ENCODE data around the gene MSLN. TPM values are rescaled to one million over a fixed set of nuclear protein-coding genes. Genes with fewer than 3 reads are reported as not detected.
"Not testable (repeated sequence)": the region's sequence is repeated elsewhere in the genome, so short reads cannot be mapped to it uniquely, and the experiment has no call there.

Gene MSLN
- total RNA-seq, 6 experiments from 2014 or later: 0.25 TPM; not detected in 5

DNA sequence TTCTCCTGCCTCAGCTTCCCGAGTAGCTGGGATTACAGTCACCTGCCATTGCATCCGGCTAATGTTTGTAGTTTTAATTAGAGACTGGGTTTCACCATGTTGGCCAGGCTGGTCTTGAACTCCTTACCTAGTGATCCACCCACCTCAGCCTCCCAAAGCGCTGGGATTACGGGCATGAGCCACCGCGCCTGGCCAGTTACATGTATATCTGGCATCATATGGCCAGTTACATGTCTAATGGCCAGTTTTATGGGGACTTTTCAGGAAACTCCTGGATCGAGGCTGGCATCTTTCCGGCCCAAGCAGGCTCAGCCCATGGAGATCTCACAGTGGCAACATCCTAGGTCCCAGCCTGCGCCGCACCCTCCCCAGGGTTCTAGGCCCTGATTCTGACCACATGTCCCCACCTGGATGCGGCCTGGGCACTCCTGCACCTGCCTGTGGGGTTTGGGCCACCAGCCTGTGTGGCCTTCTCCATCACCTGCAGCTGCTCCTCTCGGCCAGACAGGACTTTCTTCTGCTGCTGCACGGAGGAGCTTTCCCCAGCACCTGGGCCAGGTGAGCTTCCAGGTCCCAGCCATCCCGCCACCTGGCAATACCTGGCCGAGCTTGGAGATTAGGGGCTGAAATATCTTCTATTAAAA lies 18.4 kb upstream of the MSLN start:
- TF ChIP-seq, protein P1, sequence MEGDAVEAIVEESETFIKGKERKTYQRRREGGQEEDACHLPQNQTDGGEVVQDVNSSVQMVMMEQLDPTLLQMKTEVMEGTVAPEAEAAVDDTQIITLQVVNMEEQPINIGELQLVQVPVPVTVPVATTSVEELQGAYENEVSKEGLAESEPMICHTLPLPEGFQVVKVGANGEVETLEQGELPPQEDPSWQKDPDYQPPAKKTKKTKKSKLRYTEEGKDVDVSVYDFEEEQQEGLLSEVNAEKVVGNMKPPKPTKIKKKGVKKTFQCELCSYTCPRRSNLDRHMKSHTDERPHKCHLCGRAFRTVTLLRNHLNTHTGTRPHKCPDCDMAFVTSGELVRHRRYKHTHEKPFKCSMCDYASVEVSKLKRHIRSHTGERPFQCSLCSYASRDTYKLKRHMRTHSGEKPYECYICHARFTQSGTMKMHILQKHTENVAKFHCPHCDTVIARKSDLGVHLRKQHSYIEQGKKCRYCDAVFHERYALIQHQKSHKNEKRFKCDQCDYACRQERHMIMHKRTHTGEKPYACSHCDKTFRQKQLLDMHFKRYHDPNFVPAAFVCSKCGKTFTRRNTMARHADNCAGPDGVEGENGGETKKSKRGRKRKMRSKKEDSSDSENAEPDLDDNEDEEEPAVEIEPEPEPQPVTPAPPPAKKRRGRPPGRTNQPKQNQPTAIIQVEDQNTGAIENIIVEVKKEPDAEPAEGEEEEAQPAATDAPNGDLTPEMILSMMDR (IDR thresholded peaks at IDR 0.05): no peak
- no peak for TF ChIP-seq POLR2A (IDR thresholded peaks at IDR 0.05)

DNA sequence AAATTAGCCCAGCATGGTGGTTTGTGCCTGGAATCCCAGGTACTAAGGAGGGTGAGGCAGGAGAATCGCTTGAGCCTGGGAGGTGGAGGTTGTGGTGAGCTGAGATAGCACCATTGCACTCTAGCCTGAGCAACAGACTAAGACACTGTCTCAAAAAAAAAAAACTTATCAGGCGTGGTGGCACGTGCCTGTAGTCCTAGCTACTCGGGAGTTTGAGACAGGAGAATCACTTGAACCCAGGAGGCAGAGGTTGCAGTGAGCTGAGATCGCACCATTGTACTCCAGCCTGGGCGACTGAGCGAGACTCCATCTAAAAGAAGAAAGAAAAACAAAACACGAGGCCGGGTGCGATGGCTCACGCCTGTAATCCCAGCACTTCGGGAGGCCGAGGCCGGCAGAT lies 17.6 kb upstream of the MSLN start:
- H3K27ac ChIP-seq; DNase-seq; H3K9me3 ChIP-seq; H3K4me3 ChIP-seq; intact Hi-C loops (cut with DNase I); H3K27me3 ChIP-seq; ATAC-seq; H3K36me3 ChIP-seq: not testable (repeated sequence)
- 56% methylated on average over 10 of the region's 14 CpGs for WGBS (ENCODE audit: insufficient coverage, low coverage, low lambda C conversion rate, missing lambda C conversion rate)
- peaks cover 0 to 12% (median 5%) of the 10 kb centered on the region in 4 donors for H3K4me1 ChIP-seq

More for the DNA sequence above, 18.4 kb upstream of the MSLN start:
- DNase-seq: no peak
- Histone ChIP-seq H3K27ac (no peak overlapping the region), H3K4me1 (peaks cover 0 to 12% (median 5%) of the 10 kb centered on the region in 4 donors), H3K9me3 (no peaks in the 10 kb centered on the region), H3K27me3 (no peaks in the 10 kb centered on the region), H3K4me3 (no peak overlapping the region), H3K36me3 (peaks cover 0 to 4% (median 2%) of the 10 kb centered on the region in 4 donors)
- ATAC-seq: no peak
- WGBS (ENCODE audit: insufficient coverage, low coverage, low lambda C conversion rate, missing lambda C conversion rate): 88% methylated on average over 8 of the region's 15 CpGs
- intact Hi-C loops (cut with DNase I): no loop called here

DNA sequence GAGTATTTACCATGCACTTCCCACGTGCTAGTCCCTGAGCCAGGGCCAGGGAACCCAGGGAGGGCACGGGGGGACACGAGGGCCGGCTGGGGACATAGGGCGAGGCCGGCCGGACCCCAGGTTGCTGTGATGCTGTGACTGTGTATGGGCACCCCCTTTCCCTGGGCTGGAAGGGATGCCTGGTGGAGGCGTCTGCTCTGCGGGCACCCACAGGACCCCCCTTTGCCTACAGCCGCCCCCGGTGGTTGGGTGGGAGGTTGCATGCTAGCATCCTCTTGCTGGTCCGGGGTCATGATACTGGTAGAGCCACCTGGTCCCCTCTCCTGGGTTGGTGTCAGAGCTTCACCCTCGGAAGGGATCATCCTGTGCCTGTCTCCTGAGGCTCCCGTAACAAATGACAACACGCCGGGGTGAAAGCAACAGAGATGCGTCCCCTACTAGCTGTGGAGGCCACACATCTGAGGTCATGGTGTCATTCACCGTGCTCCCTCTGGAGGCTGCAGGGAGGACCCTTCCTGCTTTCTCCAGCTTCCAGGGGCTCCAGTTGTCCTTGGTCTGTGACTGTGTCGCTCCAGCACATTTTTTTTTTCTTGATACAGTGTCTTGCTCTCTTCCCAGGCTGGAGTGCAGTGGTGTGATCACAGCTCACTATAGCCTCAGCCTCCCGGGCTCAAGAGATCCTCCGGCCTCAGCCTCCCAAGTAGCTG lies 16.6 kb upstream of the MSLN start:
- intact Hi-C loops (cut with DNase I): no loop called here
- Histone ChIP-seq H3K4me3 (no peak overlapping the region), H3K27me3 (no peaks in the 10 kb centered on the region), H3K36me3 (no peaks in the 10 kb centered on the region), H3K4me1 (peaks cover 0 to 12% (median 5%) of the 10 kb centered on the region in 4 donors), H3K9me3 (no peaks in the 10 kb centered on the region), H3K27ac (no peak overlapping the region)
- ATAC-seq: no peak
- no peak for DNase-seq
- TF ChIP-seq, protein P1 (IDR thresholded peaks at IDR 0.05): no peak
- no peak for TF ChIP-seq POLR2A (IDR thresholded peaks at IDR 0.05)
- WGBS (ENCODE audit: insufficient coverage, low coverage, low lambda C conversion rate, missing lambda C conversion rate): 70% methylated on average over 7 of the region's 21 CpGs

DNA sequence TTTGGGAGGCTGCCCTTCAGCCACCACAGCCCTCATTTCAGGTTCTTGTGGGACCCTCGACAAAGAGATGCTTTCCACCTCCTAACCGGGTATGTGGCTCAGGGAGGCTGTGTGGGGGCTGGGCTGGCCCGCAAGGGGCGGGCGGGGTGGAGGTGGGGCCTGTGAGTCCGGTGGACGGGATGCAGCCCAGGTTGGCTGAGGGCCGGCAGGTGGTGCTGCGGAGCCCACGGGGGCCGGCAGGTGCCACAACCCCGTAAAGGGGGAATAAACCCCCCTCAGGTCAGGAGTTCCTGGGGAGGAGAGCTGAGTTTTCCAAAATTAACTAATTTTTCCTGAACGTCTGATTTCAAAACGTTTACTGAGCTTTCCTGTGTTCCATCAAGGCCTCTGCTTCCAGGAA lies 14.8 kb upstream of the MSLN start:
- intact Hi-C loops (cut with DNase I): no loop called here
- peak in 2 of 4 donors; percentile 16 to 32 for ATAC-seq
- DNase-seq: no peak

More for the DNA sequence above, 14.8 kb upstream of the MSLN start:
- Histone ChIP-seq H3K4me3 (no peak overlapping the region), H3K27me3 (no peaks in the 10 kb centered on the region), H3K4me1 (no peaks in the 10 kb centered on the region), H3K9me3 (no peaks in the 10 kb centered on the region), H3K36me3 (no peaks in the 10 kb centered on the region), H3K27ac (no peak overlapping the region)
- TF ChIP-seq POLR2A (IDR thresholded peaks at IDR 0.05): no peak
- TF ChIP-seq, protein P1 (IDR thresholded peaks at IDR 0.05): peak in 3 of 4 donors; percentile 14 to 24 (median 22)
- 4% methylated on average over 8 of the region's 14 CpGs for WGBS (ENCODE audit: insufficient coverage, low coverage, low lambda C conversion rate, missing lambda C conversion rate)
